SK-N-SH (cell line): ENCODE measurements around the gene PMIS2. TPM values are rescaled to one million over a fixed set of nuclear protein-coding genes. Genes with fewer than 3 reads are reported as not detected.

Source experiments
- CTCF ChIA-PET: fragments of 300-600, 350-600 bp; formaldehyde crosslinking; extraction: SDS; loops from one replicate; lab custom pipeline; 2021; lab: Yijun Ruan, JAX
- POLR2A ChIA-PET: fragments of 350-600 bp; sonication (Branson Sonifier 250); formaldehyde crosslinking; extraction: SDS; loops from one replicate; lab custom pipeline; 2020; ENCODE audit warnings: antibody characterized with exemption, inconsistent platforms; lab: Yijun Ruan, JAX
- DNase-seq: peaks from one replicate; pipeline ENCODE4 v3.0.0; 2012
- H2AFZ ChIP-seq: fragments of 200-600 bp; sonication (generic); 2 replicates; pipeline ENCODE4 v1.8.1; 2016; ENCODE audit warnings: antibody characterized with exemption, mild to moderate bottlenecking, low read depth
- H3F3A ChIP-seq: fragments of 200-600 bp; sonication (generic); replicated peaks from 2 replicates; pipeline ENCODE3; 2016; ENCODE audit warnings: antibody characterized with exemption, mild to moderate bottlenecking; ENCODE audit not compliant: insufficient read depth
- H3K27ac ChIP-seq, 2 experiments: fragments of 200-500 bp in 1 of 2; fragments of 200-600 bp in 1 of 2; sonication (Bioruptor generic) in 1 of 2; sonication (generic), shearing (Covaris generic) in 1 of 2; 2 replicates each; pipeline versions ENCODE4 v1.5.1 to v1.6.1; 2014 to 2016; ENCODE audit warnings: low read depth in 2 of 2, inconsistent platforms in 1 of 2, low read length in 1 of 2, mild to moderate bottlenecking in 1 of 2, mixed read lengths in 1 of 2
- H3K27me3 ChIP-seq: fragments of 200-600 bp; sonication (generic), shearing (Covaris generic); 2 replicates; pipeline ENCODE4 v1.6.1; 2016; ENCODE audit warnings: mixed run types; ENCODE audit not compliant: insufficient read depth
- H3K36me3 ChIP-seq, 2 experiments: fragments of 200-500 bp in 1 of 2; fragments of 200-600 bp in 1 of 2; sonication (Bioruptor generic) in 1 of 2; sonication (generic) in 1 of 2; replicated peaks in 1 of 2; 2 replicates each; pipeline versions ENCODE3 to v1.5.1; 2014 to 2016; ENCODE audit warnings: low read length in 1 of 2, mild to moderate bottlenecking in 1 of 2; ENCODE audit not compliant: insufficient read depth in 2 of 2, control insufficient read depth in 1 of 2
- H3K4me1 ChIP-seq, 2 experiments: fragments of 200-500 bp in 1 of 2; fragments of 200-600 bp in 1 of 2; sonication (Bioruptor generic) in 1 of 2; sonication (generic), shearing (Covaris generic) in 1 of 2; 2 replicates each; pipeline versions ENCODE4 v1.5.1 to v1.6.1; 2014 to 2016; ENCODE audit warnings: low read depth in 1 of 2, low read length in 1 of 2, mixed run types in 1 of 2; ENCODE audit not compliant: insufficient read depth in 2 of 2, control insufficient read depth in 1 of 2
- H3K4me2 ChIP-seq: fragments of 200-600 bp; sonication (generic), shearing (Covaris generic); 2 replicates; pipeline ENCODE4 v1.6.1; 2017; ENCODE audit warnings: mixed run types
- H3K4me3 ChIP-seq, 2 experiments: fragments of 200-500 bp in 1 of 2; fragments of 200-600 bp in 1 of 2; sonication (Bioruptor generic) in 1 of 2; sonication (generic), shearing (Covaris generic) in 1 of 2; 2 replicates each; pipeline versions ENCODE4 v1.5.1 to v1.8.1; 2014 to 2016; ENCODE audit warnings: low read depth in 2 of 2, inconsistent platforms in 1 of 2, low read length in 1 of 2, mild to moderate bottlenecking in 1 of 2, mixed read lengths in 1 of 2, moderate library complexity in 1 of 2
- H3K79me2 ChIP-seq: fragments of 200-600 bp; sonication (generic); 2 replicates; pipeline ENCODE4 v1.8.1; 2017; ENCODE audit warnings: mild to moderate bottlenecking; ENCODE audit not compliant: insufficient read depth
- H3K9ac ChIP-seq: fragments of 200-600 bp; sonication (generic); 2 replicates; pipeline ENCODE4 v1.6.1; 2017; ENCODE audit warnings: mixed run types
- H3K9me2 ChIP-seq: fragments of 200-600 bp; sonication (generic); 2 replicates; pipeline ENCODE4 v1.6.1; 2017; ENCODE audit warnings: mixed run types
- H3K9me3 ChIP-seq: fragments of 200-600 bp; sonication (generic); 2 replicates; pipeline ENCODE4 v1.6.1; 2017; ENCODE audit warnings: mixed run types, mild to moderate bottlenecking, moderate library complexity
- H4K20me1 ChIP-seq: fragments of 200-600 bp; sonication (generic); 2 replicates; pipeline ENCODE4 v1.6.1; 2017; ENCODE audit warnings: mild to moderate bottlenecking, mixed run types; ENCODE audit not compliant: insufficient read depth
- CHD2 ChIP-seq: fragments of 150-350 bp; IDR thresholded peaks from 2 replicates; pipeline ENCODE4 v1.6.1; 2018; ENCODE audit warnings: low read length; ENCODE audit not compliant: partially characterized antibody
- EZH2phosphoT487 ChIP-seq: fragments of 200-600 bp; sonication (generic); IDR thresholded peaks from 2 replicates; pipeline ENCODE4 v1.6.1; 2017; ENCODE audit warnings: low read depth, mixed run types, mild to moderate bottlenecking, antibody characterized with exemption, moderate library complexity, borderline replicate concordance
- FOSL2 ChIP-seq: IDR thresholded peaks from 2 replicates; pipeline ENCODE4 v1.4.0; 2012; ENCODE audit warnings: low read depth, mild to moderate bottlenecking, moderate library complexity, borderline replicate concordance
- FOXJ3 ChIP-seq: sonication (generic); formaldehyde crosslinking; IDR thresholded peaks from 2 replicates; pipeline ENCODE4 v1.5.1; 2020; ENCODE audit warnings: mild to moderate bottlenecking, missing genetic modification reagents
- FOXM1 ChIP-seq: IDR thresholded peaks from 2 replicates; pipeline ENCODE4 v1.4.0; 2012; ENCODE audit warnings: low read depth, mild to moderate bottlenecking
- MEF2A ChIP-seq: IDR thresholded peaks from 2 replicates; pipeline ENCODE4 v1.4.0; 2012; ENCODE audit warnings: low read depth, borderline replicate concordance
- POLR2AphosphoS5 ChIP-seq: IDR thresholded peaks from 2 replicates; pipeline ENCODE4 v1.6.1; 2012; ENCODE audit warnings: low read depth, low read length
- RAD21 ChIP-seq: IDR thresholded peaks from 2 replicates; pipeline ENCODE4 v1.6.1; 2012; ENCODE audit warnings: mild to moderate bottlenecking, low read length
- RCOR1 ChIP-seq: fragments of 150-350 bp; IDR thresholded peaks from 2 replicates; pipeline ENCODE4 v1.6.1; 2017; ENCODE audit warnings: antibody characterized with exemption, low read length
- RFX5 ChIP-seq: IDR thresholded peaks from 2 replicates; pipeline ENCODE4 v1.6.1; 2012; ENCODE audit warnings: mild to moderate bottlenecking, improper control_type of control experiment, low read length
- USF2 ChIP-seq: fragments of 150-350 bp; IDR thresholded peaks from 2 replicates; pipeline ENCODE4 v1.6.1; 2017; ENCODE audit warnings: antibody characterized with exemption, low read length, low read depth, borderline replicate concordance
- WGBS: methylation state at CpG from one replicate; pipeline ENCODE4 v1.1.6; 2017; ENCODE audit warnings: low lambda C conversion rate; 5-methylcytosine and 5-hydroxymethylcytosine counted together
- polyA plus RNA-seq, 3 experiments: library from polyadenylated mRNA; depleted of rRNA; stranded (reverse); fragments of >200 nt; gene quantifications; 2 replicates each; pipeline ENCODE4 v1.2.3, GENCODE V29; 2012
- TF ChIP-seq, protein P1 (sequence below): fragments of 150-350 bp; IDR thresholded peaks from 2 replicates; pipeline ENCODE4 v1.6.1; 2016; ENCODE audit warnings: mild to moderate bottlenecking, low read depth, low read length
- TF ChIP-seq, protein P2 (sequence below): fragments of 200-600 bp; sonication (generic); IDR thresholded peaks from 2 replicates; pipeline ENCODE4 v1.6.1; 2017; ENCODE audit warnings: antibody characterized with exemption, mild to moderate bottlenecking, moderate library complexity

PMIS2 gene
- polyA plus RNA-seq, 1 of the 3 experiments (the other 2 are of a cell fraction): not detected

GRCh38 chr19:35551091-35551810, 34.7 kb upstream of the PMIS2 start (continued):
- TF ChIP-seq MEF2A (no peak), FOSL2 (no peak), CHD2 (no peak), FOXM1 (no peak), FOXJ3 (no peak)

GRCh38 chr19:35552534-35553384, 33.2 kb upstream of the PMIS2 start:
- 50% methylated on average over 12 of the region's 13 CpGs for WGBS
- Histone ChIP-seq H3K9me3 (no peaks in the 10 kb centered on the region), H3K4me1 (peaks cover 0 to 3% of the 10 kb centered on the region in 2 experiments; a peak in 1 of 4 replicates), H3K79me2 (no peaks in the 10 kb centered on the region), H3K9ac (no peak overlapping the region), H3K9me2 (no peaks in the 10 kb centered on the region), H3K27me3 (no peaks in the 10 kb centered on the region; the same call in 1 of the 2 replicates), H3K4me2 (no peak overlapping the region), H2AFZ (no peak overlapping the region), H3K4me3 (no peak overlapping the region), H3K36me3 (peaks cover 0 to 6% of the 10 kb centered on the region in 2 experiments), H3F3A (no peaks in the 10 kb centered on the region), H4K20me1 (peaks cover 5% of the 10 kb centered on the region; the same call in 1 of the 2 replicates), H3K27ac (no peak overlapping the region)
- CTCF ChIA-PET: no interaction called here
- no peak for TF ChIP-seq RFX5
- TF ChIP-seq, protein P1, sequence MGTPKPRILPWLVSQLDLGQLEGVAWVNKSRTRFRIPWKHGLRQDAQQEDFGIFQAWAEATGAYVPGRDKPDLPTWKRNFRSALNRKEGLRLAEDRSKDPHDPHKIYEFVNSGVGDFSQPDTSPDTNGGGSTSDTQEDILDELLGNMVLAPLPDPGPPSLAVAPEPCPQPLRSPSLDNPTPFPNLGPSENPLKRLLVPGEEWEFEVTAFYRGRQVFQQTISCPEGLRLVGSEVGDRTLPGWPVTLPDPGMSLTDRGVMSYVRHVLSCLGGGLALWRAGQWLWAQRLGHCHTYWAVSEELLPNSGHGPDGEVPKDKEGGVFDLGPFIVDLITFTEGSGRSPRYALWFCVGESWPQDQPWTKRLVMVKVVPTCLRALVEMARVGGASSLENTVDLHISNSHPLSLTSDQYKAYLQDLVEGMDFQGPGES: no peak
- no peak for TF ChIP-seq RCOR1
- POLR2A ChIA-PET: no interaction called here
- DNase-seq: no peak

DNA sequence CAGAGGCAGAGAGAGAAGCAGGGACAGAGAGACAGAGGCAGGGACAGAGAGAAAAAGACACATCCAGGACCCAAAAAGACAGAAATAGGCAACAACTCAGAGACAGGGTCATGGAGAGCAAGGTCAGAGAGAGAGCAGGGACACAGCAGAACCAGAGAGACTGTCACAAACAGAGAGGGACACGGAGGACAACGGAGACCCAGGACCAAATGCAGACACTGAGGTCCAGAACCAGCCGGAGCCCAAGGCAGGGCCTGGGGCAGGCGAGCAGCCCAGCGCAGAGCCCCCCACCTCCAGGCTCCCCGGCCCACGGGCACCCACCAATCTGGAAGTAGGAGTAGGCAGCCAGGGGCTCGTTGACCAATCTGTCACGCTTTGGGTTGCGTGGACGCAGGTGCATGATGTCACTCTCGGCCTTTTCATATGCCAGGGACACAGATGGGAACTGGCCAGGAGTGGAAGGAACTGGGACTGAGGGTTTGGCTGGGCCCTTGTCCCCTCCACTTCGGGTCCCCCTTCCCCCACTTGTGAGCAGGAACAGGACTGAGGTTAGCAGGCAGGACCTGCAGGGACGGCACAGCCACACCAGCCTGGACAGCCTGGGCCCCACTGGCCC, 32.5 kb upstream of the PMIS2 start:
- H3F3A ChIP-seq: no peaks in the 10 kb centered on the region
- H2AFZ ChIP-seq: no peak overlapping the region
- TF ChIP-seq POLR2AphosphoS5 (no peak), CHD2 (no peak), FOXJ3 (no peak), EZH2phosphoT487 (no peak), MEF2A (no peak), USF2 (no peak), RAD21 (no peak)
- TF ChIP-seq, protein P2, sequence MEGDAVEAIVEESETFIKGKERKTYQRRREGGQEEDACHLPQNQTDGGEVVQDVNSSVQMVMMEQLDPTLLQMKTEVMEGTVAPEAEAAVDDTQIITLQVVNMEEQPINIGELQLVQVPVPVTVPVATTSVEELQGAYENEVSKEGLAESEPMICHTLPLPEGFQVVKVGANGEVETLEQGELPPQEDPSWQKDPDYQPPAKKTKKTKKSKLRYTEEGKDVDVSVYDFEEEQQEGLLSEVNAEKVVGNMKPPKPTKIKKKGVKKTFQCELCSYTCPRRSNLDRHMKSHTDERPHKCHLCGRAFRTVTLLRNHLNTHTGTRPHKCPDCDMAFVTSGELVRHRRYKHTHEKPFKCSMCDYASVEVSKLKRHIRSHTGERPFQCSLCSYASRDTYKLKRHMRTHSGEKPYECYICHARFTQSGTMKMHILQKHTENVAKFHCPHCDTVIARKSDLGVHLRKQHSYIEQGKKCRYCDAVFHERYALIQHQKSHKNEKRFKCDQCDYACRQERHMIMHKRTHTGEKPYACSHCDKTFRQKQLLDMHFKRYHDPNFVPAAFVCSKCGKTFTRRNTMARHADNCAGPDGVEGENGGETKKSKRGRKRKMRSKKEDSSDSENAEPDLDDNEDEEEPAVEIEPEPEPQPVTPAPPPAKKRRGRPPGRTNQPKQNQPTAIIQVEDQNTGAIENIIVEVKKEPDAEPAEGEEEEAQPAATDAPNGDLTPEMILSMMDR: no peak
- H3K4me1 ChIP-seq: peaks cover 0 to 8% of the 10 kb centered on the region in 2 experiments; a peak in 1 of 4 replicates
- no peak overlapping the region for H3K27ac ChIP-seq
- peaks cover 5% of the 10 kb centered on the region; the same call in 1 of the 2 replicates for H4K20me1 ChIP-seq
- ChIA-PET CTCF (no interaction called here), POLR2A (no interaction called here)
- H3K9me2 ChIP-seq: no peaks in the 10 kb centered on the region
- no peak for DNase-seq
- H3K4me2 ChIP-seq: no peak overlapping the region
- H3K4me3 ChIP-seq: no peak overlapping the region
- no peak overlapping the region for H3K9ac ChIP-seq
- H3K79me2 ChIP-seq: no peaks in the 10 kb centered on the region
- no peaks in the 10 kb centered on the region for H3K36me3 ChIP-seq
- no peaks in the 10 kb centered on the region for H3K9me3 ChIP-seq
- peaks cover 3% of the 10 kb centered on the region for H3K27me3 ChIP-seq
- WGBS: 55% methylated on average over 4 of the region's 14 CpGs
